Activated T-cell treated with anti-CD3 and anti-CD28 coated beads, Interleukin-2, amount 50 U/mL, for 72 hours (primary cell): ENCODE data around the gene HMGN4. TPM values are rescaled to one million over a fixed set of nuclear protein-coding genes. Genes with fewer than 3 reads are reported as not detected.
"Not testable (repeated sequence)": the region's sequence is repeated elsewhere in the genome, so short reads cannot be mapped to it uniquely, and the experiment has no call there.

Experiments
- ATAC-seq, 2 donors: fragments of 150-1000 bp; cut with Tn5 transposase; replicated peaks in 1 of 2; 2 replicates each; pipeline ENCODE4 v1.10.0; 2021; ENCODE audit warnings: moderate library complexity in 2 of 2, mild to moderate bottlenecking in 1 of 2
- DNase-seq, 2 donors: peaks; one replicate each; pipeline ENCODE4 v3.0.0; 2021 to 2022; ENCODE audit warnings: mixed read lengths in 1 of 2
- H3K27ac Mint-ChIP-seq: one replicate; pipeline ENCODE4 v1.8.0; 2022; ENCODE audit warnings: mild to moderate bottlenecking, moderate library complexity, mixed read lengths
- H3K27me3 Mint-ChIP-seq: one replicate; pipeline ENCODE4 v1.8.0; 2022; ENCODE audit warnings: low read depth, mixed read lengths
- H3K36me3 Mint-ChIP-seq, 2 donors: one replicate each; pipeline ENCODE4 v1.8.0; 2022; ENCODE audit warnings: mixed read lengths in 2 of 2, mild to moderate bottlenecking in 1 of 2; ENCODE audit not compliant: insufficient read depth in 2 of 2
- H3K4me1 Mint-ChIP-seq: one replicate; pipeline ENCODE4 v1.8.0; 2022; ENCODE audit warnings: low read depth, mixed read lengths
- H3K4me3 Mint-ChIP-seq, 2 donors: one replicate each; pipeline ENCODE4 v1.8.0; 2022; ENCODE audit warnings: mild to moderate bottlenecking in 2 of 2, mixed read lengths in 2 of 2, moderate library complexity in 2 of 2
- H3K9me3 Mint-ChIP-seq, 2 donors: one replicate each; pipeline ENCODE4 v1.8.0; 2022; ENCODE audit warnings: mixed read lengths in 2 of 2
- total RNA-seq, 2 donors: library from RNA; stranded (reverse); gene quantifications; one replicate each; pipeline ENCODE4 v1.2.3, GENCODE V29; 2022

Gene HMGN4
- total RNA-seq, 2 donors from 2014 or later = 84.7 to 90.9 TPM

GRCh38 chr6:26514984-26515383 is 23.2 kb upstream of the HMGN4 start:
- Mint-ChIP-seq H3K4me1 (peaks cover 8% of the 10 kb centered on the region), H3K4me3 (no peak overlapping the region), H3K36me3 (no peaks in the 10 kb centered on the region), H3K9me3 (no peaks in the 10 kb centered on the region), H3K27me3 (no peaks in the 10 kb centered on the region), H3K27ac (no peak overlapping the region)
- no peak for DNase-seq
- no peak for ATAC-seq

DNA sequence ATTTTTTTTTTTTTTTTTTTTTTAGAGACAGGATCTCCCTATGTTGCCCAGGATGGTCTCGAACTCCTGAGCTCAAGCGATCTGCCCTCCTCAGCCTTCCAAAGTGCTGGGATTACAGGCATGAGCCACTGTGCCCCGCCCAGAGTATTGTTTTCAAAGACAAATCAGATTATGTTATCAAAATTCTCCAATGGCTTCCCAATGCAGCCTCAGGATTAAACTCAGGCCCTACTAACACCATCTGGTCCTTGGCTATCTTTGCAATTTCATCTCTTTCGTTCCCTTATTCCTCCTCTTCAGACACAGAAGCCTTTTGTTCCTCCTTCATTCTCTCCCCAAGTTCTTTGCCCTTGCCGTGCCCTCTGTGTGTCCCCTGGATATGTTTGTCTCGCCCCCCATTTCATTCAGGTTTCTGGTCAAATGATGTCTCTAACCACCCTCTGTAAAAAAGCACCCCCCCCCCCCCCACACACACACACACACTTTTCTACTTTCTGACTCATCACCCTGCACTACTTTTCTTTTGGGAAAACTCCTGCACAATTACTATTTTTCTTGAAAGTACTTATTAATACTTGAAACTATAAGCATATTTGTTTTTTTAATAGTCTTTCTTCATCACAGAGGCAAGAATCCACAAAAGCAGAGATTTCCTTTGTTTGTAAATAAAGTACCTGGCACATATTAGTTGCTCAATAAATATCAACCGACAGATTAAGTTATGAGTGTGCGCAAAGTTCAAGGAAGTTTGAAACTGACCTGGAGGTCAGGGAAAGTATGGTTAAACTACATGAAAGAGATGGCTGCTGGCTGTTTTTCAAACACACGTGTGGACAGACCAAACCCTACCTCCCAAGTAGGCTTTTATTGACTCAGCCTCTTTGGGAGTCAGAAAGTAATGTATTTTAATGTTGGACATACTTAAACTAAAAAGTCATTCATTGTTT is 21.4 kb upstream of the HMGN4 start:
- no peak overlapping the region for H3K27ac Mint-ChIP-seq
- peaks cover 19% of the 10 kb centered on the region for H3K4me1 Mint-ChIP-seq
- no peaks in the 10 kb centered on the region for H3K27me3 Mint-ChIP-seq
- H3K4me3 Mint-ChIP-seq = no peak overlapping the region
- no peak for ATAC-seq
- H3K36me3 Mint-ChIP-seq = no peaks in the 10 kb centered on the region
- no peaks in the 10 kb centered on the region for H3K9me3 Mint-ChIP-seq
- DNase-seq = no peak

GRCh38 chr6:26519359-26519758 is 18.8 kb upstream of the HMGN4 start:
- Mint-ChIP-seq H3K9me3 (no peaks in the 10 kb centered on the region), H3K27me3 (no peaks in the 10 kb centered on the region), H3K36me3 (peaks cover 2% of the 10 kb centered on the region in 2 donors), H3K4me1 (peaks cover 43% of the 10 kb centered on the region), H3K4me3 (no peak overlapping the region), H3K27ac (no peak overlapping the region)
- DNase-seq (no peak), ATAC-seq (no peak)

DNA sequence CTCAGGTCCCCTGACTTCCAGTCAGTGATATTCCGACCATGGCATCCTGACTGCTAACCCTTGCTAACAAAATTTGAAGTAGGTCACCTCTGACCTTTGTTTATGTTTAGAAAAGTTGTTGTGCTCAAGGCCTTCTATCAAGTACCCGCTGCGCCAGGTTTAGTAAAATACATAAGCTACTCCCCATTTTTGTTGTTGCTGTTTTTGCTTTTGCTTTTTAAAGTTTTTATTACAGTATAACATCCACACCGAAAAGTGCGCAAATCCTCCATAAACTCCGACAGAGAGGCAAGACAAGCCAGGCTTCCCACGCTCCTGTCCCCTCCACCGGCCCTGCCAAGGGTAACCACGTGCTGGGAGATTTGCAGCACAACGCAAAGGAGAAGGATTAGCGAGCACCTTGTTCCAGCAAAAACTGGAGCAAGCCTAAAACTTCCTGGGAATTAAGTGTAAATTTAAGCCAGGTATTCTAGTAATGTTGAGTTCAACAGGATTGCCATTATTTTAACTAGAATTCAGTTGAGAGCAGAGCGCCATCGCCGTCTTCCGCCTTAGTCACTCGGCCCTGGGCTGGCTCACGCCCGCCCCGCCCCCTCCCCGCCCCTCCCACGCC is 17.8 kb upstream of the HMGN4 start:
- Mint-ChIP-seq H3K9me3 (no peaks in the 10 kb centered on the region), H3K27me3 (no peaks in the 10 kb centered on the region), H3K36me3 (peaks cover 2 to 4% of the 10 kb centered on the region in 2 donors), H3K4me1 (peaks cover 46% of the 10 kb centered on the region), H3K4me3 (peak overlapping the region; percentile 72 to 92), H3K27ac (peak overlapping the region; percentile 97)
- ATAC-seq (peak; percentile 3 to 7), DNase-seq (no peak)

- Mint-ChIP-seq H3K36me3 (peaks cover 2 to 4% of the 10 kb centered on the region in 2 donors), H3K9me3 (no peaks in the 10 kb centered on the region), H3K4me1 (peaks cover 46% of the 10 kb centered on the region), H3K4me3 (peak overlapping the region; percentile 89 to 91), H3K27ac (peak overlapping the region; percentile 92), H3K27me3 (no peaks in the 10 kb centered on the region)
- ATAC-seq (peak; percentile 80 to 82), DNase-seq (peak; percentile 82 to 84)
These were observed 17.1 kb upstream of the HMGN4 start for GRCh38 chr6:26520850-26521599.

- H3K4me3 Mint-ChIP-seq = peak overlapping the region; percentile 89 to 91
- peaks cover 42% of the 10 kb centered on the region for H3K4me1 Mint-ChIP-seq
- H3K27me3 Mint-ChIP-seq = no peaks in the 10 kb centered on the region
- peaks cover 2 to 4% of the 10 kb centered on the region in 2 donors for H3K36me3 Mint-ChIP-seq
- H3K27ac Mint-ChIP-seq = peak overlapping the region; percentile 97
- H3K9me3 Mint-ChIP-seq = no peaks in the 10 kb centered on the region
- ATAC-seq = peak; percentile 86 to 90
- peak; percentile 84 to 88 for DNase-seq
These were observed 16.4 kb upstream of the HMGN4 start for GRCh38 chr6:26521600-26522391.

GRCh38 chr6:26522486-26523228 is 15.5 kb upstream of the HMGN4 start:
- H3K4me1 Mint-ChIP-seq = peaks cover 40% of the 10 kb centered on the region
- peak overlapping the region; percentile 89 to 91 for H3K4me3 Mint-ChIP-seq
- peak; percentile 29 to 44 for DNase-seq
- not testable (repeated sequence) for ATAC-seq, H3K9me3 Mint-ChIP-seq, H3K27me3 Mint-ChIP-seq, H3K36me3 Mint-ChIP-seq
- H3K27ac Mint-ChIP-seq = peak overlapping the region; percentile 97

DNA sequence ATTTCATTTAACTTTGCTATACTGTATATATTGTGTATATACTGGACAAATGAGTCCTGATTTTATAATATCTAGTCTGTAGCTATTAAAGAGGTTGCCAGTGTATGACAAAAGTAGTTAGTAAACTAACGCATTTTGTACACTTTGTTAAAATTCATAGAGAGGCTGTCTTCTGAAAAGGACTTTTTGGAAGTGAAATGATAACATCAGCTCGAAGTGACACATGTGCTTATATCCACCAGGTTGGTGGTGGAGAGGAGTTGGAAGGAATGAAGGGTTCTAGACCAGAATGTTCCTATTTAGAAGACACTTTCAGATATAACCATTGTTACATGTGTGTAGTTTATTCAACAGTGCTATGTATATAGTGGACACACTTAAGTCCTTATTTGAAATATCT is 13.9 kb upstream of the HMGN4 start:
- H3K4me1 Mint-ChIP-seq = peaks cover 40% of the 10 kb centered on the region
- not testable (repeated sequence) for DNase-seq, H3K27ac Mint-ChIP-seq, H3K9me3 Mint-ChIP-seq, H3K36me3 Mint-ChIP-seq, H3K27me3 Mint-ChIP-seq, ATAC-seq
- peak overlapping the region in 1 of 2 donors; percentile 91 for H3K4me3 Mint-ChIP-seq

- no peak for DNase-seq
- ATAC-seq = no peak
- peaks cover 40% of the 10 kb centered on the region for H3K4me1 Mint-ChIP-seq
- H3K27ac Mint-ChIP-seq = no peak overlapping the region
- no peaks in the 10 kb centered on the region for H3K9me3 Mint-ChIP-seq
- H3K27me3 Mint-ChIP-seq = no peaks in the 10 kb centered on the region
- H3K4me3 Mint-ChIP-seq = no peak overlapping the region
- H3K36me3 Mint-ChIP-seq = peaks cover 2 to 4% of the 10 kb centered on the region in 2 donors
These were observed 13.3 kb upstream of the HMGN4 start for GRCh38 chr6:26524722-26525370.

GRCh38 chr6:26525838-26526237 is 12.3 kb upstream of the HMGN4 start:
- H3K27ac Mint-ChIP-seq = no peak overlapping the region
- peaks cover 2 to 4% of the 10 kb centered on the region in 2 donors for H3K36me3 Mint-ChIP-seq
- no peaks in the 10 kb centered on the region for H3K27me3 Mint-ChIP-seq
- DNase-seq (no peak), ATAC-seq (no peak)
- peaks cover 33% of the 10 kb centered on the region for H3K4me1 Mint-ChIP-seq
- no peak overlapping the region for H3K4me3 Mint-ChIP-seq
- H3K9me3 Mint-ChIP-seq = no peaks in the 10 kb centered on the region

DNA sequence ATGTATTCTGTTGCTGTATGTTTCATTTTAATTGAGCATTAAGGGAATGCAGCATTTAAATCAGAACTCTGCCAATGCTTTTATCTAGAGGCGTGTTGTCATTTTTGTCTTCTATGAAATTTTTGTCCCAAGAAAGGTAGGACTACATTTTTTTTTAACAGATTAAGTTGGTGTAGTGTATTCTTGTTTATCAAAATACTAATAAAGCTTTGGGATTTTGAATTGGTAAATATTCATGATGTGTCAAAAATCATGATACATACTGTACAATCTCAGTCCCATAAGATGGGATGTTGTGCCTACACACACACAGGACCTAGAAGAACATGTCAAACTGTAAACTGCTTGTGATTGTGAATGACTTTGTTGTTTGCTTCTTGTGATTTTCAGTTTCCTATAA is 11.2 kb upstream of the HMGN4 start:
- no peak overlapping the region for H3K27ac Mint-ChIP-seq
- H3K4me1 Mint-ChIP-seq = peaks cover 38% of the 10 kb centered on the region
- no peak for DNase-seq
- no peaks in the 10 kb centered on the region for H3K9me3 Mint-ChIP-seq
- peaks cover 2 to 4% of the 10 kb centered on the region in 2 donors for H3K36me3 Mint-ChIP-seq
- no peak for ATAC-seq
- no peak overlapping the region for H3K4me3 Mint-ChIP-seq
- H3K27me3 Mint-ChIP-seq = no peaks in the 10 kb centered on the region
